Measurements from ENCODE around the gene DOCK2.

The DOCK2 gene

GRCh38 chr5:169740435-169740834, 103.4 kb downstream of the DOCK2 start:
- Histone ChIP-seq H3K79me2 (ENCODE audit: insufficient read depth, low read length) (peaks cover 8% of the 10 kb centered on the region; the same call in 1 of the 2 replicates), H3K4me3 (ENCODE audit: low read depth in 1 of 2, low read length in 2 of 2) (no peak overlapping the region), H3K9ac (ENCODE audit: low read depth, low read length) (no peak overlapping the region), H3K9me3 (ENCODE audit: insufficient read depth, low read length, severe bottlenecking) (no peaks in the 10 kb centered on the region), H4K20me1 (ENCODE audit: insufficient read depth, low read length) (peaks cover 24% of the 10 kb centered on the region), H2AFZ (ENCODE audit: low read depth, low read length) (no peak overlapping the region), H3K27me3 (ENCODE audit: insufficient read depth, low read length, poor library complexity) (no peaks in the 10 kb centered on the region), H3K36me3 (ENCODE audit: insufficient read depth, low read length) (peaks cover 95% of the 10 kb centered on the region), H3K27ac (ENCODE audit: low read length) (no peak overlapping the region), H3K4me2 (ENCODE audit: insufficient read depth, low read length) (no peak overlapping the region), H3K4me1 (ENCODE audit: insufficient read depth, low read length) (no peaks in the 10 kb centered on the region)
- TF ChIP-seq EZH2 (IDR thresholded peaks at IDR 0.05; ENCODE audit: borderline replicate concordance, low read depth, low read length, severe bottlenecking) (no peak), CTCF (IDR thresholded peaks at IDR 0.05; ENCODE audit: borderline replicate concordance, extremely low read depth, low read length, poor library complexity, severe bottlenecking) (no peak)
- DNase-seq (no peak), ATAC-seq (ENCODE audit: insufficient read depth, low read depth) (no peak)

GRCh38 chr5:169742771-169743296, 105.8 kb downstream of the DOCK2 start:
- TF ChIP-seq CTCF (IDR thresholded peaks at IDR 0.05; ENCODE audit: borderline replicate concordance, extremely low read depth, low read length, poor library complexity, severe bottlenecking) (no peak), EZH2 (IDR thresholded peaks at IDR 0.05; ENCODE audit: borderline replicate concordance, low read depth, low read length, severe bottlenecking) (no peak)
- Histone ChIP-seq H2AFZ (ENCODE audit: low read depth, low read length) (no peak overlapping the region), H3K79me2 (ENCODE audit: insufficient read depth, low read length) (peaks cover 2% of the 10 kb centered on the region; the same call in 1 of the 2 replicates), H3K27ac (ENCODE audit: low read length) (no peak overlapping the region), H4K20me1 (ENCODE audit: insufficient read depth, low read length) (peaks cover 20% of the 10 kb centered on the region), H3K4me3 (ENCODE audit: low read depth in 1 of 2, low read length in 2 of 2) (no peak overlapping the region), H3K9ac (ENCODE audit: low read depth, low read length) (no peak overlapping the region), H3K27me3 (ENCODE audit: insufficient read depth, low read length, poor library complexity) (no peaks in the 10 kb centered on the region), H3K4me2 (ENCODE audit: insufficient read depth, low read length) (no peak overlapping the region), H3K36me3 (ENCODE audit: insufficient read depth, low read length) (peaks cover 95% of the 10 kb centered on the region), H3K9me3 (ENCODE audit: insufficient read depth, low read length, severe bottlenecking) (no peaks in the 10 kb centered on the region), H3K4me1 (ENCODE audit: insufficient read depth, low read length) (no peaks in the 10 kb centered on the region)
- DNase-seq = no peak
- ATAC-seq (ENCODE audit: insufficient read depth, low read depth) = no peak

- Histone ChIP-seq H3K9ac (ENCODE audit: low read depth, low read length) (no peak overlapping the region), H4K20me1 (ENCODE audit: insufficient read depth, low read length) (peaks cover 19% of the 10 kb centered on the region), H3K4me1 (ENCODE audit: insufficient read depth, low read length) (no peaks in the 10 kb centered on the region), H3K9me3 (ENCODE audit: insufficient read depth, low read length, severe bottlenecking) (no peaks in the 10 kb centered on the region), H2AFZ (ENCODE audit: low read depth, low read length) (no peak overlapping the region), H3K27me3 (ENCODE audit: insufficient read depth, low read length, poor library complexity) (no peaks in the 10 kb centered on the region), H3K4me2 (ENCODE audit: insufficient read depth, low read length) (no peak overlapping the region), H3K4me3 (ENCODE audit: low read depth in 1 of 2, low read length in 2 of 2) (no peak overlapping the region), H3K79me2 (ENCODE audit: insufficient read depth, low read length) (peaks cover 2% of the 10 kb centered on the region; the same call in 1 of the 2 replicates), H3K27ac (ENCODE audit: low read length) (no peak overlapping the region), H3K36me3 (ENCODE audit: insufficient read depth, low read length) (peaks cover 95% of the 10 kb centered on the region)
- TF ChIP-seq CTCF (IDR thresholded peaks at IDR 0.05; ENCODE audit: borderline replicate concordance, extremely low read depth, low read length, poor library complexity, severe bottlenecking) (no peak), EZH2 (IDR thresholded peaks at IDR 0.05; ENCODE audit: borderline replicate concordance, low read depth, low read length, severe bottlenecking) (no peak)
- ATAC-seq (ENCODE audit: insufficient read depth, low read depth) (no peak), DNase-seq (no peak)
Observed at GRCh38 chr5:169744336-169744735, 107.3 kb downstream of the DOCK2 start.
